22Rv1 (cell line): ENCODE measurements around the gene SLC25A14.

ENCODE experiments used
- ZFX ChIP-seq: fragments of 450-650 bp; IDR thresholded peaks from 2 replicates; pipeline ENCODE4 v1.6.1; 2017; ENCODE audit warnings: antibody characterized with exemption, borderline replicate concordance
- TF ChIP-seq, protein P1 (sequence below): fragments of 450-650 bp; IDR thresholded peaks from 2 replicates; pipeline ENCODE4 v1.5.1; 2017; ENCODE audit warnings: mild to moderate bottlenecking

DNA sequence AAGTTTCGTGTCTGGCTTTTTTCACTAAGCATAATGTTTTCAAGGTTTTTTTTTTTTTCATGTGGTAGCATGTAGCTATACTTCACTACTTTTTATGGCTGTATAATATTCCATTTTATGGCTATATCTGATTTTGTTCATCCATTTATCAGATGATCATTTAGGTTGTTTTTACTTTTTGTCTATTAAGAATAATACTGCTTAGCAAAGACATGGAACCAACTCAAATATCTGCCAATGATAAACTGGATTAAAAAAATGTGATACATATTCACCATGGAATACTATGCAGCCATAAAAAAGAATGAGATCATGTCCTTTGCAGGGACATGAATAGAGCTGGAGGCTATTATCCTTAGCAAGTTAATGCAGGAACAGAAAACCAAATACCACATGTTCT lies 38.3 kb upstream of the SLC25A14 start:
- TF ChIP-seq, protein P1, sequence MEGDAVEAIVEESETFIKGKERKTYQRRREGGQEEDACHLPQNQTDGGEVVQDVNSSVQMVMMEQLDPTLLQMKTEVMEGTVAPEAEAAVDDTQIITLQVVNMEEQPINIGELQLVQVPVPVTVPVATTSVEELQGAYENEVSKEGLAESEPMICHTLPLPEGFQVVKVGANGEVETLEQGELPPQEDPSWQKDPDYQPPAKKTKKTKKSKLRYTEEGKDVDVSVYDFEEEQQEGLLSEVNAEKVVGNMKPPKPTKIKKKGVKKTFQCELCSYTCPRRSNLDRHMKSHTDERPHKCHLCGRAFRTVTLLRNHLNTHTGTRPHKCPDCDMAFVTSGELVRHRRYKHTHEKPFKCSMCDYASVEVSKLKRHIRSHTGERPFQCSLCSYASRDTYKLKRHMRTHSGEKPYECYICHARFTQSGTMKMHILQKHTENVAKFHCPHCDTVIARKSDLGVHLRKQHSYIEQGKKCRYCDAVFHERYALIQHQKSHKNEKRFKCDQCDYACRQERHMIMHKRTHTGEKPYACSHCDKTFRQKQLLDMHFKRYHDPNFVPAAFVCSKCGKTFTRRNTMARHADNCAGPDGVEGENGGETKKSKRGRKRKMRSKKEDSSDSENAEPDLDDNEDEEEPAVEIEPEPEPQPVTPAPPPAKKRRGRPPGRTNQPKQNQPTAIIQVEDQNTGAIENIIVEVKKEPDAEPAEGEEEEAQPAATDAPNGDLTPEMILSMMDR: no peak
- TF ChIP-seq ZFX: no peak
